Fibroblast of lung (primary cell): ENCODE data around the gene SCYGR6. TPM values are rescaled to one million over a fixed set of nuclear protein-coding genes. Genes with fewer than 3 reads are reported as not detected.

Experiments
- DNase-seq, 2 donors: peaks; one replicate each; pipeline versions ENCODE4 v3.0.0 to v3.0.0-alpha.2; 2010; ENCODE audit warnings: low read depth in 2 of 2
- H2AFZ ChIP-seq: 2 replicates; pipeline ENCODE4 v1.5.1; 2012; ENCODE audit warnings: low read length, control low read depth, inconsistent platforms
- H3K27ac ChIP-seq: 2 replicates; pipeline ENCODE4 v1.5.1; 2011; ENCODE audit warnings: low read length, control low read depth; ENCODE audit not compliant: insufficient read depth
- H3K27me3 ChIP-seq: 2 replicates; pipeline ENCODE4 v1.5.1; 2011; ENCODE audit warnings: mild to moderate bottlenecking, low read length; ENCODE audit not compliant: control insufficient read depth, insufficient read depth
- H3K36me3 ChIP-seq: 2 replicates; pipeline ENCODE4 v1.5.1; 2011; ENCODE audit warnings: low read length; ENCODE audit not compliant: control insufficient read depth, insufficient read depth
- H3K4me1 ChIP-seq: 2 replicates; pipeline ENCODE4 v1.5.1; 2011; ENCODE audit warnings: low read length; ENCODE audit not compliant: control insufficient read depth, insufficient read depth; ENCODE audit errors: extremely low read depth
- H3K4me2 ChIP-seq: 2 replicates; pipeline ENCODE4 v1.5.1; 2011; ENCODE audit warnings: low read length, control low read depth; ENCODE audit not compliant: insufficient read depth; ENCODE audit errors: extremely low read depth
- H3K4me3 ChIP-seq, 4 experiments: fragments of 200-600 bp in 1 of 4; sonication (generic) in 1 of 4; replicated peaks in 1 of 4; 2 replicates each; pipeline ENCODE4 v1.5.1; 2011 to 2016; ENCODE audit warnings: low read length in 4 of 4, low read depth in 3 of 4, mild to moderate bottlenecking in 3 of 4, control low read depth in 2 of 4, inconsistent platforms in 1 of 4, mixed read lengths in 1 of 4; ENCODE audit not compliant: insufficient read depth in 1 of 4; ENCODE audit errors: control extremely low read depth in 1 of 4
- H3K79me2 ChIP-seq: 2 replicates; pipeline ENCODE4 v1.5.1; 2012; ENCODE audit warnings: mild to moderate bottlenecking, low read length, inconsistent platforms; ENCODE audit not compliant: control insufficient read depth, insufficient read depth
- H3K9ac ChIP-seq: 2 replicates; pipeline ENCODE4 v1.5.1; 2011; ENCODE audit warnings: mild to moderate bottlenecking, low read length, control low read depth; ENCODE audit not compliant: insufficient read depth
- H3K9me3 ChIP-seq: 2 replicates; pipeline ENCODE4 v1.5.1; 2012; ENCODE audit warnings: low read depth, low read length; ENCODE audit not compliant: control insufficient read depth, insufficient read depth
- H4K20me1 ChIP-seq: 2 replicates; pipeline ENCODE4 v1.5.1; 2011; ENCODE audit warnings: low read length; ENCODE audit not compliant: control insufficient read depth, insufficient read depth; ENCODE audit errors: extremely low read depth
- CTCF ChIP-seq, 2 donors: IDR thresholded peaks in 1 of 2; conservative IDR thresholded peaks in 1 of 2; 1 replicate in 1 of 2; 2 replicates in 1 of 2; pipeline ENCODE4 v1.5.1; 2011 to 2012; ENCODE audit warnings: low read length in 2 of 2, control low read depth in 1 of 2, inconsistent platforms in 1 of 2, low read depth in 1 of 2, mild to moderate bottlenecking in 1 of 2
- EZH2 ChIP-seq: IDR thresholded peaks from 2 replicates; pipeline ENCODE4 v1.5.1; 2012; ENCODE audit warnings: low read length, control low read depth, mild to moderate bottlenecking; ENCODE audit errors: missing control alignments
- polyA plus RNA-seq, 2 donors: library from polyadenylated mRNA; depleted of rRNA in 1 of 2; stranded (reverse) in 1 of 2; unstranded in 1 of 2; fragments of >200 nt; gene quantifications; 2 replicates each; pipeline ENCODE4 v1.2.1, GENCODE V29; 2011 to 2012; ENCODE audit warnings: missing spikeins in 1 of 2
- total RNA-seq: library from RNA; depleted of rRNA; stranded (reverse); fragments of >200 nt; gene quantifications from 2 replicates; pipeline ENCODE4 v1.2.1, GENCODE V29; 2014

Gene SCYGR6
- total and polyA plus RNA-seq, 2 donors (not counting 1 experiment from before 2014, with no cell fraction given) = not detected

DNA sequence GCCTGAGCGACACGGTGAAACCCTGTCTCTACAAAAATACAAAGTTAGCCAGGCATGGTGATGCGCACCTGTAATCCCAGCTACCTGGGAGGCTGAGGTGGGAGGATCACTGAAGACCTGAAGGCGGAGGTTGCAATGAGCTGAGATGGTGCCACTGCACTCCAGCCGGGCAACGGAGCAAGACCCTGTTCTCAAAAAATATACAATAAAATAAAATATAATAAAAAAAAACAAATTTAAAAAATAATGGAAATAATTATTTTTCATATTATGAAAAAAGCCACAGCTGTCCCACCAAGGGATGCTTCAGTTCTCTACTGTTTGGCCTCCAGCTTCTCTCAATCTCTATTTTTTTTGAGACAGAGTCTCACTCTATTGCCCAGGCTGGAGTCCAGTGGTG, 17.2 kb downstream of the SCYGR6 start:
- no peak for TF ChIP-seq EZH2
- no peak for TF ChIP-seq CTCF (conservative IDR thresholded peaks at IDR 0.05 in 1 of 2, IDR thresholded peaks at IDR 0.05 in 1 of 2; ENCODE audit: low read depth in 1 of 2, low read length in 2 of 2)
- no peak for DNase-seq
- H3K36me3 ChIP-seq = no peaks in the 10 kb centered on the region
- H3K9ac ChIP-seq = no peak overlapping the region
- no peak overlapping the region for H3K27ac ChIP-seq
- H3K9me3 ChIP-seq = no peaks in the 10 kb centered on the region
- no peak overlapping the region for H3K4me2 ChIP-seq
- H4K20me1 ChIP-seq = no peaks in the 10 kb centered on the region
- H3K4me3 ChIP-seq = no peak overlapping the region
- H2AFZ ChIP-seq = no peak overlapping the region
- H3K79me2 ChIP-seq = no peaks in the 10 kb centered on the region
- H3K27me3 ChIP-seq = no peaks in the 10 kb centered on the region
- H3K4me1 ChIP-seq = no peaks in the 10 kb centered on the region

DNA sequence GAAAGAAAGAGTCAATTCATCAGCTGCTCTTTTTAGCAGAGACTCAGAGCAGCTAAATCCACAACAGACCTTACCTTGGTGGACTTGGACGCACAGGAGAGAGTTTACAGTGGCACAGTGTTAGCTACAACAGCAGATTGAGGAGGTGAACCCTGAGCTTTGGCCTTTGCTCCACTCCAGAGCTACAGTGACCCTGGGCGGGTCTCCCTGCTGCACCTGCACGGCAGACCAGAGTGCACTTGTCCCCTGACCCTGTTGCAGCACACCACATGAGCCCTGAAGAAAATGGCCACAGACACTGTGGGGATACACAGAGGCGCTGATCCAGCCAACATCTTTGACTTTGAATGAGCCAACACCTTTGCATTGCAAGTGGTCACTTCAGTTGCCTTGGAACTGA, 17.7 kb downstream of the SCYGR6 start:
- no peak for DNase-seq

GRCh38 chr2:227703961-227704360, 20.6 kb downstream of the SCYGR6 start:
- H3K36me3 ChIP-seq = no peaks in the 10 kb centered on the region
- H3K9ac ChIP-seq = no peak overlapping the region
- H3K27me3 ChIP-seq = no peaks in the 10 kb centered on the region
- H2AFZ ChIP-seq = no peak overlapping the region
- H4K20me1 ChIP-seq = no peaks in the 10 kb centered on the region
- no peak overlapping the region for H3K4me2 ChIP-seq
- no peak overlapping the region for H3K27ac ChIP-seq
- H3K79me2 ChIP-seq = no peaks in the 10 kb centered on the region
- TF ChIP-seq CTCF (conservative IDR thresholded peaks at IDR 0.05 in 1 of 2, IDR thresholded peaks at IDR 0.05 in 1 of 2; ENCODE audit: low read depth in 1 of 2, low read length in 2 of 2) (no peak), EZH2 (no peak)
- H3K9me3 ChIP-seq = no peaks in the 10 kb centered on the region
- no peak overlapping the region for H3K4me3 ChIP-seq
- no peaks in the 10 kb centered on the region for H3K4me1 ChIP-seq
- DNase-seq = peak; percentile 35 to 36

More for the DNA sequence above, 17.7 kb downstream of the SCYGR6 start:
- TF ChIP-seq EZH2 (no peak), CTCF (conservative IDR thresholded peaks at IDR 0.05 in 1 of 2, IDR thresholded peaks at IDR 0.05 in 1 of 2; ENCODE audit: low read depth in 1 of 2, low read length in 2 of 2) (no peak)
- Histone ChIP-seq H3K79me2 (no peaks in the 10 kb centered on the region), H3K27me3 (no peaks in the 10 kb centered on the region), H2AFZ (no peak overlapping the region), H3K4me1 (no peaks in the 10 kb centered on the region), H3K27ac (no peak overlapping the region), H3K9ac (no peak overlapping the region), H3K4me3 (no peak overlapping the region), H3K4me2 (no peak overlapping the region), H3K36me3 (no peaks in the 10 kb centered on the region), H4K20me1 (no peaks in the 10 kb centered on the region), H3K9me3 (no peaks in the 10 kb centered on the region)
